Retinal pigment epithelial cell (primary cell): Measurements from ENCODE around the gene SIRT5.

ENCODE experiments used
- DNase-seq: peaks from one replicate; pipeline ENCODE4 v3.0.0-alpha.2; 2010; ENCODE audit warnings: low read depth
- H3K4me3 ChIP-seq: 2 replicates; pipeline ENCODE4 v1.5.1; 2011; ENCODE audit warnings: mild to moderate bottlenecking, low read length, control low read depth, moderate library complexity
- TF ChIP-seq, protein P1 (sequence below): conservative IDR thresholded peaks from 2 replicates; pipeline ENCODE4 v1.5.1; 2011; ENCODE audit warnings: low read depth, low read length, control low read depth, inconsistent platforms

The SIRT5 gene

DNA sequence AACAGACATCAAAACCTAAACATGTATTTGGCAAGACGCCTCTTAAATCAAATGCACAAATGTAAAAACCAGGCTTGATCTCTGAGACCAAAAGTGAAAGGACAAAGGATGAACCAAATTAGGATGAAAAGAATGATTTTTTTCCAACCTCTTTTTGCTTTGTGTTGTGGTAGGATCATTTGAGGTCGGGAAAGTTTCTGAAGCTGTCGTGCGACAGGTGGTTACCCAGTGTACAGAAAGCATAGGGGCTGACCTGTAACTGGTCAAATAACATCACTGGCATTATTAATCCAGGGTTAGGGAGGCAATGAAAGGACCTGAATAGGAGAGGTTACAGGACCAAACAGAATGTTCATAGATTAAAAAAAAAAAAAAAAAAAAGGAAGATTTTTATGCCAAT lies 22.7 kb downstream of the SIRT5 start:
- TF ChIP-seq, protein P1, sequence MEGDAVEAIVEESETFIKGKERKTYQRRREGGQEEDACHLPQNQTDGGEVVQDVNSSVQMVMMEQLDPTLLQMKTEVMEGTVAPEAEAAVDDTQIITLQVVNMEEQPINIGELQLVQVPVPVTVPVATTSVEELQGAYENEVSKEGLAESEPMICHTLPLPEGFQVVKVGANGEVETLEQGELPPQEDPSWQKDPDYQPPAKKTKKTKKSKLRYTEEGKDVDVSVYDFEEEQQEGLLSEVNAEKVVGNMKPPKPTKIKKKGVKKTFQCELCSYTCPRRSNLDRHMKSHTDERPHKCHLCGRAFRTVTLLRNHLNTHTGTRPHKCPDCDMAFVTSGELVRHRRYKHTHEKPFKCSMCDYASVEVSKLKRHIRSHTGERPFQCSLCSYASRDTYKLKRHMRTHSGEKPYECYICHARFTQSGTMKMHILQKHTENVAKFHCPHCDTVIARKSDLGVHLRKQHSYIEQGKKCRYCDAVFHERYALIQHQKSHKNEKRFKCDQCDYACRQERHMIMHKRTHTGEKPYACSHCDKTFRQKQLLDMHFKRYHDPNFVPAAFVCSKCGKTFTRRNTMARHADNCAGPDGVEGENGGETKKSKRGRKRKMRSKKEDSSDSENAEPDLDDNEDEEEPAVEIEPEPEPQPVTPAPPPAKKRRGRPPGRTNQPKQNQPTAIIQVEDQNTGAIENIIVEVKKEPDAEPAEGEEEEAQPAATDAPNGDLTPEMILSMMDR, result no peak

DNA sequence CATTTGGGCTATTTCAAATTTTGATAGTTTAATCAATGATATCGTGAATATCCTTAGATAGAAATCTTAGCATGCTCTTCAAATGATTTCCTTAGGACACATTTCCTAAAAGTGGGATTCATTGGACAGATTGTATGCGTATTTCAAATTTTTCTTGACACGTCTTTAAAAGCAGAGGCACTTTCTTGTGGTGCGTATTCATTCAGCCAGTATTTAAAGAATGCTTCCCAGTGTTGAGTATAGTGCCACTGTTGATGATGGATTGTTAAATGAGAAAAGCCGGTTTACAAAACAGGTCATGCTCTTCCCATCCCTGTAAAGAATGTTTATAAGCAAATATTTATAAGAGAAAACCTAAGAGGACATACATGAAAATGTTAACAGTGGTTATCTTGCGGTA lies 25.6 kb downstream of the SIRT5 start:
- TF ChIP-seq, protein P1, result no peak
- no peak overlapping the region for H3K4me3 ChIP-seq
- no peak for DNase-seq

More for the DNA sequence above, 22.7 kb downstream of the SIRT5 start:
- H3K4me3 ChIP-seq, result no peak overlapping the region
- no peak for DNase-seq

DNA sequence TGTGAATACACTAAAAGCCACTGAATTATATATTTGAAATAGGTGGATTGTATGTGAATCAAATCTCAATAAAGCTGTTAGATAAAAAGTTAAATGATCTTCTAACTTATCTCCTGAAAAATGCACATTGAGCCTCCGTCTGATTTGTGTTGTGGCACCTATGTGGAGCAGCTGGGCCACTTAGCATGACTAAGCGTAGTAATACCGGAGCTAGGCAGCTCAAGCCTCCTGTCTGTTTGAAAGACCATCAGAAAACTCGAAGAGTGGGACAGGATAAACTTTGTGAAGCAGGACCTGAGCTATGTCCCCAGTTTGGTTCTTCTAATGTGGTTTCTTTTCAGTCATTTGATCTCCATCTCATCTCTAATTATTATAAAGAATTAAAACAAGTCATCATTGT lies 29.7 kb downstream of the SIRT5 start:
- DNase-seq, result no peak
- TF ChIP-seq, protein P1, result no peak
- H3K4me3 ChIP-seq, result no peak overlapping the region

DNA sequence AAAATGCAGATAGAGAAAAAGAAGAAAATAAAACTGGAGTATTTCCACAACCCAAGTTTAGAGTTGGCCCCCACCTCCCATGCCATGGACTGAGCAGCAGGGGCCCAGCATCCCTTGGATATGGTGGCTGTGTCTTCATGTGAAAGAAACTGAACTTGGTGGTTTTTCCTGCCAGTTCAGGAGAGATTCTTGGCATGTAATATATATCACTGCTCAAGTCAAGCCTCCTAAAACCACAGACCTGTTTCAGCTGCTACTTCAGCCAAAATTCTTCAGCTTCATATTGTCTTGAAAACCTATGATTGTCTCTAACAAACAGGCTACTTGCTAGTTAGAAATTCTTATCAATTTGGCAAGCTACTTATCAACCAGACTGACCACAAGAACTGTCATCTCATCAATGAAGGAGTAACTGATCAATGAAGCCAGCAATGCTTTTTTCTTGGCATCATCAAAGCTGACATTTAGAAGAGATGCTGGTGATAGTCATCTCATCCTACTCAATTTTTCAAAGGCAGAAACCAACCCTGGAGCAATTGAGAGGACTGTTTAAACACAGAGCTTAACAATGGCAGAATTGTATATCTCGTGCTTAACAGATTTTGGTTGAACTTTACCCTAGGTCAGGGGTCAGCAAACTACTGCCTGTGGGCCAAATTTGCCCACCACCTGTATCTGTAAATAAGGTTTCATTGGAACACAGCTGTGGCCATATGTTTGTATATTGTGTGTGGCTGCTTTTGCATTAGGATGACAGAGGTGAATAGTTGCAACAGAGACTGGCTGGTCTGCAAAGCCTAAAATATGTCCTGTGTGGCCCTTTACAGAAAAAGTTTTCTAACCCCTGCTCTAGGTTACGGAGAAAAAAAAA lies 30.4 kb downstream of the SIRT5 start:
- TF ChIP-seq, protein P1, result no peak
- no peak overlapping the region for H3K4me3 ChIP-seq
- no peak for DNase-seq

GRCh38 chr6:13605634-13606033 lies 31.2 kb downstream of the SIRT5 start:
- no peak overlapping the region for H3K4me3 ChIP-seq
- no peak for DNase-seq
- TF ChIP-seq, protein P1, result no peak

- no peak for DNase-seq
- no peak overlapping the region for H3K4me3 ChIP-seq
- TF ChIP-seq, protein P1, result no peak
Observed at GRCh38 chr6:13611715-13612114, 37.3 kb downstream of the SIRT5 start.

DNA sequence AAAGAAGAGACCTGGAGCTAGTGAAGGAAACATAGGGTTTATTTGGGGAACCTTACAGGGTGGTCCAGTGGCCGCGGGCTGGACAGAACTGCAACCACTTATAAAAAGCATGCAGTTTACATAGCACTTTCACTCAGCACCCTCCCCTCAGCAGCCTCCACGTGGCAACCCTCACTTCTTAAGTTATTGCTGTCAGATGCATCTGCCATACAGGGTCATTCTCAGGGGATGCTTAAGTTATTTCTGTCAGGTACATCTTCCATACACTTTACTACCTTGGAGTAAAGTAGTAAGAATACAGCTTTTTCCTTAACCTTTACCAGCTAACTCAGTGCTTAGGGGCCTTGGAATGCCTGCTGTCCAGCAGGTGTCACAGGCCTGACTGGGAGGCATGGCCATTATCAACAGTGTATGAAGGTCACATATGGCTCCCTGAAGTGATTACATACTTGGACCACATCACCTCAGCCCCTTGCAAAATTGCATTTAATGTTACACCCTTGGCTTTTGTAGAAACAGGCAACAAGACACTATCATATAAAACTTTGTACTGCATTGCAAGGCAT lies 38.7 kb downstream of the SIRT5 start:
- DNase-seq, result no peak
- TF ChIP-seq, protein P1, result no peak
- no peak overlapping the region for H3K4me3 ChIP-seq
